GM21723 (cell line): ENCODE results near the gene OLA1.

Experiments
- ATAC-seq: cut with Tn5 transposase; IDR thresholded peaks from one replicate; pipeline ENCODE4 v1.9.1; 2021; ENCODE audit warnings: mild to moderate bottlenecking, moderate library complexity; ENCODE audit not compliant: unreplicated experiment

Gene OLA1

GRCh38 chr2:174122185-174122584, 126.1 kb downstream of the OLA1 start:
- ATAC-seq, result no peak

GRCh38 chr2:174121612-174122011, 126.7 kb downstream of the OLA1 start:
- ATAC-seq, result no peak

DNA sequence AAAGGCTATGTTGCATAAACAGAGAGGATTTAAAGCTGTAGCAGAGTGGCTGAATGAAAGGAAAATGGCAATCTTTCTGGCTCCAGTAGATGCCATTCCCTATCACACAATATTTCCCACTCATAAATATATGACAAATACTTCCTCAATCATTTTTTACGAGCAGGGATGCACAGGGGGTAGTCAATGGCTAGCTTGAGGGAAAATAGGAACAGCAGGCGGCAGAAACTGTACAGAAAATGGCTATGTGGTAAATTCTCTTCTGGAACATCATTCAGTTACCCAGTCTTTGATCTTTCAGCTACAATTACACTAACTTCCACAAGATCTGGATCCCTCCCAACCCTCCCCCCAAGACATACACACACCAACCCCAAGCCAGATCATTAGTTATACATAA, 127.2 kb downstream of the OLA1 start:
- ATAC-seq, result no peak

GRCh38 chr2:174120346-174120745, 128.0 kb downstream of the OLA1 start:
- no peak for ATAC-seq

GRCh38 chr2:174117951-174118930, 130.1 kb downstream of the OLA1 start:
- ATAC-seq, result no peak

DNA sequence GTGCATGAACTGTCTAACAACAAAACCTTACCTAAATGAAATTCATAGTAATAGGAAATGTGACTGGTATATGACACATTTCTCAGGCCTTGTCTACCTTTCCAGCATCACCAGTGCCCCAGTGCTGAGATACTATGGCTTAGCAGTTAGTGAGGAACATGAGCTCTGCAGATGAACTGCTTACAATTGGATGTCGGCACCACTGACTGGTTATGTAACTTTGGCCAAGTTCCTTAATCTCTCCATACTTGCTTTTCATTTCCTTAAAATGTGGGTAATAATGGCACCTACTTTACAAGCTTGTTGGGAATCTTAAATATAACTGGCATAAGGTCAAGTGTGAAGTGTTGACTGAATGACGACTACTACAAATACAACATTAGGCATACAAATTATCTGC, 136.3 kb downstream of the OLA1 start:
- no peak for ATAC-seq

- ATAC-seq, result no peak
Measured at GRCh38 chr2:174108579-174108978, 139.8 kb downstream of the OLA1 start.

DNA sequence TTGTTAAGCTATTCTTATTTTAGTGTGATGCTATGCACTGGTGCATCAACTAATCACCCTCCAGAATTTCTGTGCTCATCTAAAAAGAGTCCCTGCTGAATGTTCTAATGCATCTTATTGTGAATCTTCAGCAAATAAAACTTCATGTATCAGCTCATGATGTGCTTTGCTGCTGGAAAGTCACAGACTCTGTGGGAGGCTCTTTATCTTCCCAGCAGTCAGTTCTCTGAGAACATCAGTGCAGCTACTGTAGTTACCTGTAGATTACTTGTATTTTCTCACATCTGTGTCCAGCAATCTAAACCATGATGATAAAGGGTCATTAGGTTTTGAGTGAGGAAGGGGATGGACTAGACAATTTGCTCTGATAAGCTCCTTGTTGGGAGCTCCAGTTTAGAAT, 141.6 kb downstream of the OLA1 start:
- no peak for ATAC-seq

DNA sequence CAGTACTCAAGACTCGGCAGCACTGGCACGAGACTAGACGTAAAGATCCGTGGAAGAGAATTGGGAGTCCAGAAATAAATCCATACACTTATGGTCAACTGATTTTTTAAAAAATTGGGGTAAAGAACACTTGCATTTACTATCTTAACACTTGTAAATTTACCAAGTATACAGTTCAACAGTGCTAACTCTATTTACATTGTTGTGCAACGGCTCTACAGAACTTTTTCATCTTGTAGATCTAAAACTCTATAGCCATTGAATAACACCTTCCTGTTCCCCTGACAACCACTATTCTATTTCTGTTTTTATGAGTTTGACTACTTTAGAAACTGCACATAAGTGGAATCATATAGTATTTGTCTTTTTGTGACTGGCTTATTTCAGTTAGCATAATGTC, 153.8 kb downstream of the OLA1 start:
- no peak for ATAC-seq

- no peak for ATAC-seq
Measured at GRCh38 chr2:174090476-174090875, 157.9 kb downstream of the OLA1 start.

GRCh38 chr2:174088706-174089460, 159.4 kb downstream of the OLA1 start:
- no peak for ATAC-seq

GRCh38 chr2:174086708-174087107, 161.6 kb downstream of the OLA1 start:
- ATAC-seq, result no peak

- ATAC-seq, result no peak
Measured at GRCh38 chr2:174085781-174086180, 162.6 kb downstream of the OLA1 start.

DNA sequence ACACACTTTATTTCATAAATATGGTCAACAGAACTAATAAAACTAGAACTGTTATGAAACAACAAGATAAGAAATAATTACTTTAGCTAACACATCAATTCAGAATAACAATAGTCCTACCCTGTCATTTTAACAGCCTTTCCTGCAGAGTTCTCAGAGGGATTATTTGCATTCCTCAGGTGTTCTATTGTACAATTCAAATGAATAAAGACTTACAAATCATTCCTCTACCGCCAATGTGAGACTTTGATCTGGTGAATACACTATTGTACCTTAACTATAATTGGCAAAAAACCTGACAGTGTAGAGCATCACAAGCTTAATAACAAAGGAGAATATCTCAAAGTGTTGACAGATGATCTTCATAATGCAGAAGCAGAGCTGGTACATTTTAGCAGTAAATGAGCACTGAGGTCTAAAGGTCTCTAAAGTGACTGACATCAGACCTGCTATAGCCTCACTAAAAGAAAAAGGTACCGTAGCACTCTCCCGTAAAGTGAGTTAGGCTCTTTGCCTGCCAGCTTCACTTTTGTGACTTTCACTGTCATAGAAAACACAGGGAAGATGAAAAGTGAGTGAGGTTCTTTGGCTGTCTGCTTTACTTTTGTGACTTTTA, 164.4 kb downstream of the OLA1 start:
- ATAC-seq, result no peak

DNA sequence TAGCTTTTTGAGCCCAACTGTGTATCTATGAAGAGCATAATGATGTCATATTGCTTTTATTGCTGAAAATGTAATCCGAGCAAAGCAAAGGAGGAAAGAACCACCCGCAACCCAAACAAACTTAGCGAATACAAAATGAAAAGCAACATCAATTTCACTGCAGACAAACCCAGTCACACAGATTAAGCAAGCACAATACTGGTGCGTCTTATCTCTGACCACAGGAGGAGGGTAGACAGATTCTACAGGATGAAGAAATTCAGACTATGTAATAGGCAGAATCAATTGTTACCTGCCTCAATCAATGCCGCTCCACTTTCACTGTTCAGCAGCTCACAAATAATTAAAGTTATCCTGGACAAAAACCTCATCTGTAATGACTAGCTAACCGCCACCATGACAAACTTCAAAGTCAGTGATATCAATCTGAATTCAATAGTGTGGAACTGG, 167.6 kb downstream of the OLA1 start:
- no peak for ATAC-seq

DNA sequence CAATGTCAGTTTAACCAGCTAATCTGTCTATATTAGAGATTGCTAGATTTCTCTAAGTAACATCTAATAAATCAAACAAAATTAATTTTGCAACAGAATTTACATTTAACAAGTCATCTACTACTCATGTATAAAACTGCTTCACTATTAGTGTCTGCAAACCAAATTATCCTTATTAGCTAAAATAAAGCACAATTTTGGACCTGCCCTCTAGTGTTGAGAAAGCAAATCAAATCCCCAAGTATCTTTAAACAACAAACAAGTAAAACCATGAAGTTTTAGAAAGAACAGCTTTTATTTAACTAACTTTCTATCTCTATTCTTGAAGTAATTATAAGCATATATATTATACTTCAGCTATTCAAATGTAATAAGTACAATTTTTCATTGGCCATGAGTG, 170.1 kb downstream of the OLA1 start:
- ATAC-seq, result no peak

GRCh38 chr2:174076975-174077374, 171.4 kb downstream of the OLA1 start:
- ATAC-seq, result no peak

DNA sequence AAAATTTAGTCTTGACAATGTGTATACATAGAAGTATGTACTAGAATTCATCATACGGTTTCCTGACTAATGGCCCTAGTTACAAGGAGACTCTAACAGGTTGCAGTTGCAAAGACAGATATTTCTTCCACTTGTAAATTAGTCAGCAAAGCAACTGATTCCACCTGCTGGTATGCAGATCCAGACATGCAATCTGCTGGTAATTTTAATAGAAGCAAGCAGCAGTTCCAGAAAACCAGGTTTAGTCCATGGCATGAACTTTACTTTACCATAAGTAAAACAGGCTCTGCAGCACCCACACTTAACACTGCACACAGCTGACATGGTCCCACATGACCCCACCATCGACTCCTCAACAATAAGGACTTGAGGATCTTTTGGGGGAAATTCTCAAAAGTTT, 172.3 kb downstream of the OLA1 start:
- no peak for ATAC-seq

GRCh38 chr2:174074831-174075230, 173.5 kb downstream of the OLA1 start:
- no peak for ATAC-seq

DNA sequence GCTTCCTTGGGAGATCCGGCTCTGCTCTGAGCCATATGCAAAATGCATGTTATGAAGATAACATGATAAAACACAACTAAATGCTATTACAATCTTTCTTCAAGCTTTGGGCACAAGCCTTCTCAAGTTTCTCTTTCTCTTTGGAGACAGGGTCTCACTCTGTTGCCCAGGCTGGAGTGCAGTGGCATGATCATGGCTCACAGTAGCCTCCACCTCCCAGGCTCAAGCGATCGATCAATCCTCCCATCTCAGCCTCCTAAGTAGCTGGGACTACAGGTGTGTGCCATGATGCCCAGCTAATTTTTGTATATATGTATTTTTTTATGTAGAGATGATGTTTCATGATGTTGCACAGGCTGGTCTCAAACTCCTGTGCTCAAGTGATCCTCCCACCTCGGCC, 175.5 kb downstream of the OLA1 start:
- ATAC-seq, result no peak

DNA sequence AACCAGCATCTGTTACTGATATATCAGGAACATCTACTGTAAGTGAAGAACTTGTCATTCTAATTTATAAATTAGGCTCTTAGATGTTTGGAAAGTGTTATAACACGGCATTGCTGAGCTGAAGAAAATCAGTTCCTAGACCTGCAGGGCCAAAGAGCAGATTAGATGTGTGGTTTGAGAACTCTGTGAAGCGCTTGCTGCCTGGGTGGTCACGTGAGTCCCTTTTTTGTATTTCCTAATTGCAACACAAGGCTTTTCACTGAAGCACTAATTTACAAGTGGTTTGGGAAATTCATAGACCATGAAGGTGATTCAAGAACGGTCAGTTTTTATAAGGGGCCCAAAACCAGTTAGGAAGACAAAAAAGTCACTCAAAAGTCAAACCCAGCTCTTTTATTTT, 176.3 kb downstream of the OLA1 start:
- ATAC-seq, result no peak

- no peak for ATAC-seq
Measured at GRCh38 chr2:174071321-174071720, 177.0 kb downstream of the OLA1 start.
